Smooth muscle cell (in vitro differentiated cells): ENCODE results near the gene ATP13A3. TPM values are rescaled to one million over a fixed set of nuclear protein-coding genes. Genes with fewer than 3 reads are reported as not detected.
A peak's percentile ranks its signal among the peaks of the same experiment; 100 is the strongest.

Source experiments
- DNase-seq: peaks from one replicate; lab custom pipeline; 2025; ENCODE audit not compliant: unreplicated experiment; lab: John Stamatoyannopoulos, UW
- H2AFZ ChIP-seq: fragments of 200-600 bp; sonication (generic); 2 replicates; pipeline ENCODE4 v1.6.0; 2016; ENCODE audit warnings: antibody characterized with exemption, low read depth, mild to moderate bottlenecking
- H3F3A ChIP-seq: fragments of 200-600 bp; sonication (generic); 2 replicates; pipeline ENCODE4 v1.6.0; 2017; ENCODE audit warnings: antibody characterized with exemption, low read depth
- H3K27ac ChIP-seq: fragments of 200-600 bp; sonication (generic); 2 replicates; pipeline ENCODE4 v1.5.1; 2016; ENCODE audit warnings: low read depth, mild to moderate bottlenecking
- H3K27me3 ChIP-seq: fragments of 200-600 bp; sonication (generic); 2 replicates; pipeline ENCODE4 v1.6.1; 2016; ENCODE audit warnings: low read depth, mild to moderate bottlenecking
- H3K36me3 ChIP-seq: fragments of 200-600 bp; sonication (generic); 2 replicates; pipeline ENCODE4 v1.5.1; 2016; ENCODE audit warnings: low read depth
- H3K4me1 ChIP-seq: fragments of 200-600 bp; sonication (generic); 2 replicates; pipeline ENCODE4 v1.5.1; 2016; ENCODE audit warnings: low read depth
- H3K4me2 ChIP-seq: fragments of 200-600 bp; sonication (generic); 2 replicates; pipeline ENCODE4 v1.6.0; 2016; ENCODE audit warnings: mild to moderate bottlenecking
- H3K4me3 ChIP-seq: fragments of 200-600 bp; sonication (generic); 2 replicates; pipeline ENCODE4 v1.5.1; 2016; ENCODE audit warnings: mild to moderate bottlenecking
- H3K79me2 ChIP-seq: fragments of 200-600 bp; sonication (generic); 2 replicates; pipeline ENCODE4 v1.6.0; 2016; ENCODE audit warnings: low read depth, mild to moderate bottlenecking
- H3K9ac ChIP-seq: fragments of 200-600 bp; sonication (generic); 2 replicates; pipeline ENCODE4 v1.6.0; 2016; ENCODE audit warnings: low read depth
- H3K9me3 ChIP-seq: fragments of 200-600 bp; sonication (generic); replicated peaks from 2 replicates; pipeline ENCODE4 v1.5.1; 2016; ENCODE audit warnings: low read depth
- H4K20me1 ChIP-seq: fragments of 200-600 bp; sonication (generic); 2 replicates; pipeline ENCODE4 v1.6.0; 2016; ENCODE audit warnings: low read depth
- CTCF ChIP-seq: fragments of 200-600 bp; sonication (generic); IDR thresholded peaks from 2 replicates; pipeline ENCODE4 v1.5.1; 2017; ENCODE audit warnings: borderline replicate concordance, mild to moderate bottlenecking, antibody characterized with exemption; ENCODE audit not compliant: insufficient read depth, poor library complexity, severe bottlenecking
- WGBS: methylation state at CpG from one replicate; pipeline ENCODE4 v1.1.7; 2016; ENCODE audit warnings: low lambda C conversion rate; 5-methylcytosine and 5-hydroxymethylcytosine counted together
- polyA plus RNA-seq: library from polyadenylated mRNA; unstranded; fragments of >200 nt; fragmentation: Nextera tagmentation; extraction: Ambion mirVana; gene quantifications from 2 replicates; pipeline ENCODE4 v1.2.1, GENCODE V29; 2016
- total RNA-seq: library from RNA; depleted of rRNA; stranded (reverse); fragments of >200 nt; gene quantifications from 2 replicates; pipeline ENCODE4 v1.2.3, GENCODE V29; 2014

The ATP13A3 gene
- total and polyA plus RNA-seq, 2 experiments from 2014 or later = 13.5 to 65.3 TPM

GRCh38 chr3:194505791-194506415 is 19.1 kb upstream of the ATP13A3 start:
- Histone ChIP-seq H3K79me2 (no peaks in the 10 kb centered on the region), H4K20me1 (no peaks in the 10 kb centered on the region), H3K4me1 (no peaks in the 10 kb centered on the region), H3K4me3 (no peak overlapping the region), H3K9ac (no peak overlapping the region), H2AFZ (peak overlapping the region; percentile 7), H3K27ac (no peak overlapping the region), H3F3A (no peaks in the 10 kb centered on the region), H3K36me3 (no peaks in the 10 kb centered on the region), H3K9me3 (no peaks in the 10 kb centered on the region), H3K27me3 (no peaks in the 10 kb centered on the region), H3K4me2 (no peak overlapping the region)
- DNase-seq = no peak
- 86% methylated on average over 5 of the region's 5 CpGs for WGBS
- TF ChIP-seq CTCF = no peak

- no peak overlapping the region for H3K9ac ChIP-seq
- no peak for DNase-seq
- no peak for TF ChIP-seq CTCF
- H3K27me3 ChIP-seq = no peaks in the 10 kb centered on the region
- WGBS = 89% methylated on average over 7 of the region's 7 CpGs
- H3K4me3 ChIP-seq = no peak overlapping the region
- H3F3A ChIP-seq = no peaks in the 10 kb centered on the region
- no peaks in the 10 kb centered on the region for H3K9me3 ChIP-seq
- no peaks in the 10 kb centered on the region for H3K79me2 ChIP-seq
- no peaks in the 10 kb centered on the region for H3K36me3 ChIP-seq
- H2AFZ ChIP-seq = no peak overlapping the region
- H3K4me2 ChIP-seq = no peak overlapping the region
- no peak overlapping the region for H3K27ac ChIP-seq
- no peaks in the 10 kb centered on the region for H3K4me1 ChIP-seq
- no peaks in the 10 kb centered on the region for H4K20me1 ChIP-seq
Measured at GRCh38 chr3:194504861-194505260, 18.1 kb upstream of the ATP13A3 start.

GRCh38 chr3:194504146-194504545 is 17.3 kb upstream of the ATP13A3 start:
- 91% methylated on average over 2 of the region's 2 CpGs for WGBS
- Histone ChIP-seq H3K9ac (no peak overlapping the region), H3K79me2 (no peaks in the 10 kb centered on the region), H3K4me2 (no peak overlapping the region), H3K27ac (no peak overlapping the region), H3K27me3 (no peaks in the 10 kb centered on the region), H3K9me3 (no peaks in the 10 kb centered on the region), H3F3A (no peaks in the 10 kb centered on the region), H3K4me3 (no peak overlapping the region), H2AFZ (no peak overlapping the region), H3K36me3 (no peaks in the 10 kb centered on the region), H3K4me1 (no peaks in the 10 kb centered on the region), H4K20me1 (no peaks in the 10 kb centered on the region)
- no peak for TF ChIP-seq CTCF
- no peak for DNase-seq

- DNase-seq = no peak
- Histone ChIP-seq H3K9me3 (no peaks in the 10 kb centered on the region), H4K20me1 (no peaks in the 10 kb centered on the region), H3K79me2 (no peaks in the 10 kb centered on the region), H3K4me3 (no peak overlapping the region), H3K27ac (no peak overlapping the region), H2AFZ (no peak overlapping the region), H3K4me2 (no peak overlapping the region), H3K4me1 (no peaks in the 10 kb centered on the region), H3F3A (no peaks in the 10 kb centered on the region), H3K36me3 (no peaks in the 10 kb centered on the region), H3K9ac (no peak overlapping the region), H3K27me3 (no peaks in the 10 kb centered on the region)
- TF ChIP-seq CTCF = no peak
- 91% methylated on average over 2 of the region's 2 CpGs for WGBS
Measured at GRCh38 chr3:194503081-194503531, 16.3 kb upstream of the ATP13A3 start.
